ENCODE measurements around the gene VOPP1. TPM values are rescaled to one million over a fixed set of nuclear protein-coding genes. Genes with fewer than 3 reads are reported as not detected.

The VOPP1 gene
- total and polyA plus RNA-seq, 2 experiments from 2014 or later: 27.5 to 86.5 TPM

- H3K9me2 ChIP-seq (ENCODE audit: insufficient read depth): no peaks in the 10 kb centered on the region
- H3K27ac ChIP-seq: no peak overlapping the region
- H3F3A ChIP-seq (ENCODE audit: insufficient read depth): no peaks in the 10 kb centered on the region
- 70 to 75% methylated on average over 7 to 8 of the region's 8 CpGs for WGBS, 2 experiments (ENCODE audit: low coverage in 1 of 2, low lambda C conversion rate in 2 of 2, missing lambda C conversion rate in 2 of 2)
- H3K27me3 ChIP-seq (replicated peaks; ENCODE audit: insufficient read depth): 0 out of 2 replicates have a peak, but pooled peaks cover 6% of the 10 kb centered on the region
- H3K4me2 ChIP-seq (ENCODE audit: unreplicated experiment): no peak overlapping the region
- in situ Hi-C loops (cut with MboI): loop anchor here (10.0 kb wide), 1 partner anchor 316 kb away; no protein-coding TSS in a partner anchor
- H3K4me3 ChIP-seq: no peak overlapping the region
- H2AFZ ChIP-seq: no peak overlapping the region
- no peaks in the 10 kb centered on the region for H3K9me3 ChIP-seq (ENCODE audit: low read depth)
- H3K36me3 ChIP-seq (ENCODE audit: low read depth): no peaks in the 10 kb centered on the region
- H4K20me1 ChIP-seq (ENCODE audit: insufficient read depth): no peaks in the 10 kb centered on the region
- H3K4me1 ChIP-seq (ENCODE audit: insufficient read depth): no peaks in the 10 kb centered on the region
- TF ChIP-seq EZH2phosphoT487 (IDR thresholded peaks at IDR 0.05; ENCODE audit: insufficient read depth, low read depth): no peak
- no peak for TF ChIP-seq EZH2 (IDR thresholded peaks at IDR 0.05; ENCODE audit: insufficient read depth, poor library complexity, severe bottlenecking)
- H3K9ac ChIP-seq: no peak overlapping the region
- DNase-seq: no peak
- H3K79me2 ChIP-seq (ENCODE audit: insufficient read depth): no peaks in the 10 kb centered on the region
Measured at GRCh38 chr7:55590517-55591281, 18.4 kb upstream of the VOPP1 start.

- H3K4me2 ChIP-seq (ENCODE audit: unreplicated experiment): no peak overlapping the region
- no peak overlapping the region for H3K9ac ChIP-seq
- no peaks in the 10 kb centered on the region for H3F3A ChIP-seq (ENCODE audit: insufficient read depth)
- H3K27ac ChIP-seq: no peak overlapping the region
- H3K4me1 ChIP-seq (ENCODE audit: insufficient read depth): no peaks in the 10 kb centered on the region
- H3K9me2 ChIP-seq (ENCODE audit: insufficient read depth): no peaks in the 10 kb centered on the region
- H3K9me3 ChIP-seq (ENCODE audit: low read depth): no peaks in the 10 kb centered on the region
- no peak overlapping the region for H3K4me3 ChIP-seq
- no peak overlapping the region for H2AFZ ChIP-seq
- 0 out of 2 replicates have a peak, but pooled peaks cover 6% of the 10 kb centered on the region for H3K27me3 ChIP-seq (replicated peaks; ENCODE audit: insufficient read depth)
- no peak for TF ChIP-seq EZH2phosphoT487 (IDR thresholded peaks at IDR 0.05; ENCODE audit: insufficient read depth, low read depth)
- no peak for TF ChIP-seq EZH2 (IDR thresholded peaks at IDR 0.05; ENCODE audit: insufficient read depth, poor library complexity, severe bottlenecking)
- DNase-seq: no peak
- in situ Hi-C loops (cut with MboI): loop anchor here (10.0 kb wide), 1 partner anchor 315 kb away; no protein-coding TSS in a partner anchor
- H4K20me1 ChIP-seq (ENCODE audit: insufficient read depth): no peaks in the 10 kb centered on the region
- 50 to 75% methylated on average over 1 of the region's 1 CpG for WGBS, 2 experiments (ENCODE audit: low coverage in 1 of 2, low lambda C conversion rate in 2 of 2, missing lambda C conversion rate in 2 of 2)
- no peaks in the 10 kb centered on the region for H3K79me2 ChIP-seq (ENCODE audit: insufficient read depth)
- no peaks in the 10 kb centered on the region for H3K36me3 ChIP-seq (ENCODE audit: low read depth)
Measured at GRCh38 chr7:55589905-55590304, 17.6 kb upstream of the VOPP1 start.

- no peaks in the 10 kb centered on the region for H3K4me1 ChIP-seq (ENCODE audit: insufficient read depth)
- no peaks in the 10 kb centered on the region for H3F3A ChIP-seq (ENCODE audit: insufficient read depth)
- TF ChIP-seq EZH2phosphoT487 (IDR thresholded peaks at IDR 0.05; ENCODE audit: insufficient read depth, low read depth): no peak
- TF ChIP-seq EZH2 (IDR thresholded peaks at IDR 0.05; ENCODE audit: insufficient read depth, poor library complexity, severe bottlenecking): no peak
- H3K4me2 ChIP-seq (ENCODE audit: unreplicated experiment): no peak overlapping the region
- no peak overlapping the region for H2AFZ ChIP-seq
- H3K79me2 ChIP-seq (ENCODE audit: insufficient read depth): no peaks in the 10 kb centered on the region
- WGBS, 2 experiments (ENCODE audit: low coverage in 1 of 2, low lambda C conversion rate in 2 of 2, missing lambda C conversion rate in 2 of 2): 51 to 61% methylated on average over 8 of the region's 8 CpGs
- no peaks in the 10 kb centered on the region for H3K9me2 ChIP-seq (ENCODE audit: insufficient read depth)
- 0 out of 2 replicates have a peak, but pooled peaks cover 6% of the 10 kb centered on the region for H3K27me3 ChIP-seq (replicated peaks; ENCODE audit: insufficient read depth)
- H3K27ac ChIP-seq: no peak overlapping the region
- H3K9ac ChIP-seq: no peak overlapping the region
- DNase-seq: no peak
- no peaks in the 10 kb centered on the region for H3K9me3 ChIP-seq (ENCODE audit: low read depth)
- no peak overlapping the region for H3K4me3 ChIP-seq
- in situ Hi-C loops (cut with MboI): no loop called here
- no peaks in the 10 kb centered on the region for H4K20me1 ChIP-seq (ENCODE audit: insufficient read depth)
- H3K36me3 ChIP-seq (ENCODE audit: low read depth): no peaks in the 10 kb centered on the region
Measured at GRCh38 chr7:55588976-55589604, 16.8 kb upstream of the VOPP1 start.

GRCh38 chr7:55588379-55588699 lies 16.0 kb upstream of the VOPP1 start:
- DNase-seq: no peak
- 43 to 53% methylated on average over 4 of the region's 4 CpGs for WGBS, 2 experiments (ENCODE audit: low coverage in 1 of 2, low lambda C conversion rate in 2 of 2, missing lambda C conversion rate in 2 of 2)
- in situ Hi-C loops (cut with MboI): no loop called here

More at GRCh38 chr7:55588379-55588699, 16.0 kb upstream of the VOPP1 start:
- Histone ChIP-seq H3K4me3 (no peak overlapping the region), H3K9me2 (ENCODE audit: insufficient read depth) (no peaks in the 10 kb centered on the region), H3F3A (ENCODE audit: insufficient read depth) (no peaks in the 10 kb centered on the region), H3K36me3 (ENCODE audit: low read depth) (no peaks in the 10 kb centered on the region), H3K9me3 (ENCODE audit: low read depth) (no peaks in the 10 kb centered on the region), H3K27me3 (replicated peaks; ENCODE audit: insufficient read depth) (peaks cover 13% of the 10 kb centered on the region; the same call in 1 of the 2 replicates), H4K20me1 (ENCODE audit: insufficient read depth) (no peaks in the 10 kb centered on the region), H3K27ac (no peak overlapping the region), H3K9ac (no peak overlapping the region), H3K4me2 (ENCODE audit: unreplicated experiment) (no peak overlapping the region), H3K4me1 (ENCODE audit: insufficient read depth) (no peaks in the 10 kb centered on the region), H3K79me2 (ENCODE audit: insufficient read depth) (no peaks in the 10 kb centered on the region), H2AFZ (no peak overlapping the region)
- no peak for TF ChIP-seq EZH2phosphoT487 (IDR thresholded peaks at IDR 0.05; ENCODE audit: insufficient read depth, low read depth)
- no peak for TF ChIP-seq EZH2 (IDR thresholded peaks at IDR 0.05; ENCODE audit: insufficient read depth, poor library complexity, severe bottlenecking)

Data from GM23248 (cell line).